Measurements from ENCODE around the gene VSNL1.

DNA sequence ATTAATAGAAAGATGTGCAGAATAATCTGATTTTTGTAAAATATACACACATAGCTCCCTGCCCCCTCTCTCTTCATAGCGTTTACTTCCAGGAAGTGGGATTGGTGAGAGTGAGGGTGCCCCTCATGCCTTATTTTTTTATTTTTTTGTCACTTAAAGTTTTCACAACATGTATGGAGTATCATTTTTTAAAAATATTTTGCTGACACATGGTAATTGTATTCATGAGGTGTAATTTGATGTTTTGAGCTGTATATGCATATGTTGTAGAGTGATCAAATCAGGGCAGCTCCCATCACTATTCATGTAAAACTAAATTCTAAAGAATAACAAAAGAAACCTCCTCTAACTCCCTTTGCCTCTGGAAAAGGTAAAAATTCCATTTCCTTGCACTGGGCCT is 74.7 kb downstream of the VSNL1 start:
- TF ChIP-seq, protein P1, sequence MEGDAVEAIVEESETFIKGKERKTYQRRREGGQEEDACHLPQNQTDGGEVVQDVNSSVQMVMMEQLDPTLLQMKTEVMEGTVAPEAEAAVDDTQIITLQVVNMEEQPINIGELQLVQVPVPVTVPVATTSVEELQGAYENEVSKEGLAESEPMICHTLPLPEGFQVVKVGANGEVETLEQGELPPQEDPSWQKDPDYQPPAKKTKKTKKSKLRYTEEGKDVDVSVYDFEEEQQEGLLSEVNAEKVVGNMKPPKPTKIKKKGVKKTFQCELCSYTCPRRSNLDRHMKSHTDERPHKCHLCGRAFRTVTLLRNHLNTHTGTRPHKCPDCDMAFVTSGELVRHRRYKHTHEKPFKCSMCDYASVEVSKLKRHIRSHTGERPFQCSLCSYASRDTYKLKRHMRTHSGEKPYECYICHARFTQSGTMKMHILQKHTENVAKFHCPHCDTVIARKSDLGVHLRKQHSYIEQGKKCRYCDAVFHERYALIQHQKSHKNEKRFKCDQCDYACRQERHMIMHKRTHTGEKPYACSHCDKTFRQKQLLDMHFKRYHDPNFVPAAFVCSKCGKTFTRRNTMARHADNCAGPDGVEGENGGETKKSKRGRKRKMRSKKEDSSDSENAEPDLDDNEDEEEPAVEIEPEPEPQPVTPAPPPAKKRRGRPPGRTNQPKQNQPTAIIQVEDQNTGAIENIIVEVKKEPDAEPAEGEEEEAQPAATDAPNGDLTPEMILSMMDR (conservative IDR thresholded peaks at IDR 0.05) = no peak
- TF ChIP-seq EZH2 (IDR thresholded peaks at IDR 0.05; ENCODE audit: low read depth) = no peak

All from PC-9 (cell line).